GM19463 (cell line): ENCODE measurements around the gene ZNF423.

Experiments used
- ATAC-seq: cut with Tn5 transposase; IDR thresholded peaks from one replicate; pipeline ENCODE4 v1.9.1; 2021; ENCODE audit warnings: mild to moderate bottlenecking, moderate library complexity; ENCODE audit not compliant: unreplicated experiment

Gene ZNF423

DNA sequence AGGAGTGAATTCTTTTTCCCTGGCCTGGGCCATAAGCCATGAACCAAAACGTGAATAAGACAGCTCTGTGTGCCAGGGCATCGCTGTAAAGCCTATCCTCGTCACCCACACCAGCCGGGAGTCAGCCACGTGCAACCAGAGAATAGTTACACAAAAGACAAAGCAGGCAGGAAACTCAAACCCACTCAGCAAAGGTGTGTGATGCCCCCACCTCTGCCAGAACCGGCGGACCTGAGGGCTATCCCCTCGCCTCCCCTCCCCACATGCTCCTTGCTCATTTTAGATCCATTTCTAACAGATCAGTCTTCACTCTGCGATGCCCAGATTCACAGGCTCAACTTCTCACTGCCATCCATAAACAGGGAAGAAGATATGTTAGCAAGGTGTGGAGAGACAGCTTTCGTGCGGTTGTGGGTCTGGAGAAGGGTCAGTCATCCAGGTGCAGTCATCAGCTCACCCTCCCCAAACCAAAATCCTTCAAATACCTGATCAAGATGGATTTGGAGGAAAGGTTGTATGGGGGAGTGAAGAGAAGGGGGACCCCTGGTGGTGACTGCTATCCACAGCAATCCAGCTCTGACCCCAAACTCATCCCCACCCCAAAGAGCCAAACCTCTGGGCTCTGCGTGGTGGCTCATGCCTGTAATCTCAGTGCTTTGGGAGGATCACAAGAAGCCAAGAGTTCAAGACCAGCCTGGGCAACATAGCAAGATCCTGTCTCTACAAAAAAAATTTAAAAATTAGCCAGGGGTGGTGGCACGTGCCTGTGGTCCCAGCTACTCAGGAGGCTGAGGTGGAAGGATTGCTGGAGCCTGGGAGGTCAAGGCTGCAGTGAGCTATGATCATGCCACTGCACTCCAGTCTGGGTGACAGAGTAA lies 263.1 kb downstream of the ZNF423 start:
- no peak for ATAC-seq

- ATAC-seq: no peak
Observed at GRCh38 chr16:49590166-49590871, 265.6 kb downstream of the ZNF423 start.

- no peak for ATAC-seq
Observed at GRCh38 chr16:49589544-49590031, 266.3 kb downstream of the ZNF423 start.

DNA sequence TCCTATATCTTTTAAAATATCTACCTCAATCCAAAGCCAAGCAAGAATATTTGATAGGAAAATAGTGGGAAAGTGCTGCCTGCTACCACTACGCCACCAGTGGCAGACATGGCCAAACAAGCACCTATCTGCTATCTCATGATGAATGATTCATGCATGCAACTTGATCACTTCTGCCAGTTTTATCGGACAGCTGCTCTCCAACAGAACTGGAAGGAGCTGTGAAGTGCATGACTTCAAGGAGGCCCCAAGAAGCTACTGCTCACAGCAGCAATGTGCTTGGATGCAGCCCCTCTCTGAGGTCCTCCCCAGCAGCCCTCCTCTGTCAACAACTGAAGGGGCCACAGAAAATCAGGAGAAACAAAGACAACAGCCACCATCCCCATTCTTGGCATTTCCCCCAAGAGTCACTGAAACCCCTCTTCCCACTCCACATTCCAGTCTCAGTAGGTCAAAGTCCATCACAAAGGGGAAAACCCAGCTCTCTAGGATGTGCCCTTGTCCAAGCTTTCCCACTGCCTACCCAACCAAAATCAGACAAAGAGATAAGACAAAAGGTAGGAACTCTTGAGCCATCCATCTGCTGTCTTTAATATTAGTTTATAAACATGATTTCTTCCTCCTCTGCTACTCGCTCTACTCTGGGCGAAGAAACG lies 267.1 kb downstream of the ZNF423 start:
- no peak for ATAC-seq

- no peak for ATAC-seq
Observed at GRCh38 chr16:49588026-49588425, 267.9 kb downstream of the ZNF423 start.

DNA sequence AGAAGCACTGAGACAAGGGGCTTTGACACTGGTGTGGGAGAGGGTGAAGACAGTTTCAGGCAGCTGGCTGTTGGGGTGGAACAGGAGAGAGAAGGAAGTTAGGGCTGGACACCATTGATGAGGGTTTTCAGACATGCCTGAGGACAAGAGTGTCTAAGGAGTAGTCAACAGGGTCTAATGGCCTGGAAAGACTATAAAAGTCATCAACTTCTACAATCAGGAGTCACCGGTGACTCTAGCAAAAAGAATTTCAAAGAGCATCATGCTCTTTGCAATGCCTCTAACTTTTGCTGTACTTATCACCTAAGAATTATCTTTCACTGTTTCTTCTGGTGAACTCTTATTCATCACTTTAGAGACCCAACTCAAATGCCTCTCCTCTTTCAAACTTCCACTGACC lies 268.4 kb downstream of the ZNF423 start:
- no peak for ATAC-seq

DNA sequence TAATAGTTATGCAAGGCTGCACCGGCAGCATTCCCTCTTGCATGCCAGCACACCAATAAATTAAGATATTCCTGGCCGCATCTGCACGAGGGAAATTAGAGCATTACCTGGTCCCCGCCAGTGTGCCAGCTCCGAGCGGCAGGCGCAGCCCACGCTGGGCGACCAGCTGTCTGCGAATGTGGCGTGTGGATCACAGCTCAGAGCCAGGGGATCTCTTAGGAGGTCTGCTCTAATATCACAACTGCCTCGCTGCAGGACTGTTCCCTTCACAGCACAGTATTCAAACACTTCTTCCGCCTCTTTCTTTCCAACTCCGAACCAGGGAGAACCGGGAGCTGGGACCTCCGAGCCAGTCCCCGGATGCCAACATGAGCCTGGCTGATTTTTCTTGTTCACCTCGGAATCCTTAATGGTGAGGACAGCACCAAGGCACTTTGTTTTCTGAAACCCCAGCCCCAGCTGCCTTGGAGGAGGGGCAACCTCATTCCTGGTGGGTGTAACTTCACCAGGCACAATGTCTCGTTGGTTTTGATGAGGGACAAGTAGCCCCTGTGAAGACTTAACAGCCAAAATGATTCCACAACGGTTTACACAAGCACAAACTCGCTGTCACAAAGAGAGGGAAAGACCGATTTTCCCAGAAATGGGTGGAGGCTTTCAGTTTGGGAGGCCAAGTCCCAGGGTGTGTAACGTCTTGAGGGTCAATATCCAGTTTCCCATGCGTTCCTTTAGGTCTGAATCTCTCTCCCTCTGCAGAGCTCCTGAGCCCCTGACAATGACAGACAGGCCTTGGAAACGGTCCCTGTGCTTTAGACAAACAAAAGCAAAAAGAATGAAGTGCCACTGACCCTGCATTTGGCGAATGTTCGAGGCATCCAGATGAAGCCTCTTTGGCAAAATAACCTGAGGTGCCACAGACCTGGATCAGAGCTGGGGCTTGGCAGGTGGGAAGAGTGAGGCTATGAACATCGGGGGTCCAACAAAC lies 269.2 kb downstream of the ZNF423 start:
- ATAC-seq: no peak

DNA sequence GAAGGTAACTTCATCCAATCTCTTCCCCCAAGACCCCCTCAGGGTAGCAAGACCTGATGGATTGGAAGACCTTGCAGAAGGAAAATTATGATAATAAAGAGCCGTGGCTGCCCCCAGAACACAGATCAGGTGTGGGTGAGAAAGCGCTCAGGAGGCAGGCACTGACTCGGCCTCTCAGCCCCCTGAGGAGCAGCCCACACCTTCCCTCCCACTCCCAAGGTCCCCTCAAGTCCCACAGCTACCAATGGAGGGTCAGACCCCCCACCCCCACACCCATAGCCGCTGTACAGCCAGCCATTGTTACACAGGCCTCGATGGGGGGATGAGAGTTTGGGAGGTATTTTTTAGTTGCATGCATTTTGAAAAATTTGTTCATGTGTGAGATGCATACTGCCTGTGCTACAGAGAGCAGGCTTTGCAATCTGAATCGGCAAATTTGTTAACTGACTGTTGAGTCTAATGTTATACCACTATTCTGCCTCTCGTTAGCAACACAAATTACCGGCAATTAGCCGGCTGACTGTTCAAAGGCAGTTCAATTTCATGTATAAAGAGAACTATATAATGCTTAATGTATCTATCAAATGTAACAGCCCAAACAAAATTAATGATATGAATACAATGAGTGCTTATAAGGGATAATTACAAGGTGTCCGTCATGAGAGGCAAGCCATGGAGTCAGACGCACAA lies 270.6 kb downstream of the ZNF423 start:
- ATAC-seq: no peak

DNA sequence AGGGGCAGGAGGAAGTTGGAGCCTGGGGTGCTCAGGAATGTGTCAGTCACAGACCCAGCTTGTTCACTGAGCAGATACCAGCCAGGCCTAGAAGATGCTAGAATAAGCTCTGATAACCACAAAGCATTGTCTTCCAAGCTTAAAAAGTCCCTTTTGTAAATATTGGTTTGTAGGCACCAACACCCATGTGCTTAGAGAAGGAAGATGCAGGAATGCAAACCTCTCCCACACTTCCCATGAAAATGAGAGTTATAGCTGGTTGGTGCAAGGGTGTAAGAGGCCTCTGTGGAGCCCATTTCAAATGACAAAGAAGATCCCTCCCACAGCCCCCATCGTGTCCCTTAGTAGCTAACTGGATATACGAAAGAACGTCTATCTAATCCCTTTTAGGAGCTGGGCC lies 272.0 kb downstream of the ZNF423 start:
- no peak for ATAC-seq

GRCh38 chr16:49581630-49582298 lies 274.1 kb downstream of the ZNF423 start:
- ATAC-seq: no peak

DNA sequence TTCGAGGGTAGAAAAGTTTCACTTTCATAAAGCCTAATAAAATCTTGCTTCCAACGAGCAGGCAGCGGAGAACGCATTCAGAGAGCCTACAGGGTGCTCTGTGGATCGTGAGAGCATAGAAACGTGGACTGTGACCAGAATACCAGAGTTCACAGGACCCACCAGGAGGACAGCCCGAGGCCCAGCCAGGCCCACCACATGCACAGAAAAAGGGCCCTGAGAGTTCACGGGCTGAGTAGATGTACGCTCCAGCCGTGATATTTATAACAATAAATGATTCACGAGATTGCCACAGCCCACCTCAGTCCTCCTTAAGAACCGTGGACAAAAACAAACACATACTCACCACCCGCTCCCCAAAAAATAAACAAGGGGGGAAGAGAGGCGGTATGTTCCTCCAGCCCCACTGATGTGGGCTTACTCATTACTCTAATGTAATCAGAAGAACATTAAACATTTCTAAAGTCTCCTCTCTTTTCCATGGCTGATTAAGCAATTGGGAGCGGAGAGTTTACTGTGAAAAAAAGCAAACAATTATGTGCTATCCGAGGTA lies 275.1 kb downstream of the ZNF423 start:
- no peak for ATAC-seq

DNA sequence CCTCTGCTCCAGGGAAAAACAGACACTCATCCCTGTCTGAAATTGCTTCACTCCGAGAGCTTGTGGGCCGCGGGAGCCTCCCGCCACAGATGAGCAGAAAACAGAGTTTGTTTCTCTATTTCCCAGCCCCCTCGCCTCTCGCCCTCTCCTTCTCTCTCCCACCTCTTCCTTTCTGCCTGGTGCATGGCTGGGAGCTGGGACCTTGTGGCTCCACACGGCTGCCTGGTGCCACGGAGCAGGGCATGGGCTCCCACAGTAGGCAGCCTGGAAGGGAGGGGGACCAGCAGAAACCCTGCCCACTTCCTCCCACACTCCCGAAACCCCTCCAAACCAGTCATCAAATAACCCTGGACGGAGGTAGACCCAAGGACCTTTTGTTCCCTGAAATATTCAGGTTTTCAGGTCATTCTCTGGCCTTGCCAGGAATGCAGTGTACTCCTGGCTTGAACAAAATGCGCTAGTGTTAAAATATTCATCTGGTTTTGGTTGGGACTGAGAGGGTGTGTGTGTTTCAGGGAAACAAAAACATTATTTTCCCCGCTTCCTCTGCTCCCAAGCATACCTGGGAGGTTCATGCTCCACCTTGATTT lies 277.4 kb downstream of the ZNF423 start:
- ATAC-seq: no peak

- no peak for ATAC-seq
Observed at GRCh38 chr16:49578018-49578417, 277.9 kb downstream of the ZNF423 start.

GRCh38 chr16:49576941-49577340 lies 279.0 kb downstream of the ZNF423 start:
- no peak for ATAC-seq

DNA sequence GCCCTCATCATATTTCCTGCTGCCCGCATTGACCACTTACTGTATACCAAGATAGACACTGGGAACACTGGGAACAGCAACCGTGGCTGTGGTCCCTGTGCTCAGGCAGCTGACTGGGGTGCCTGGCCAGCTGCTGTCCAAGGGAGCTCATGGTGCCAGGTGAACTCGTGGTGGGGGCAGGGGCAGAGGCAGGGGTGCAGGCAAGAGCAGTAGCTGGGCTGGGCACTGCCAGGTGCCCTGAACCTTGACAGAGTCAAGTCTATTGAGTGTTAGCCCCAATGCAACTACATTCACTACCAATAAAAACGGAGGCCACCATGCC lies 279.8 kb downstream of the ZNF423 start:
- ATAC-seq: no peak

DNA sequence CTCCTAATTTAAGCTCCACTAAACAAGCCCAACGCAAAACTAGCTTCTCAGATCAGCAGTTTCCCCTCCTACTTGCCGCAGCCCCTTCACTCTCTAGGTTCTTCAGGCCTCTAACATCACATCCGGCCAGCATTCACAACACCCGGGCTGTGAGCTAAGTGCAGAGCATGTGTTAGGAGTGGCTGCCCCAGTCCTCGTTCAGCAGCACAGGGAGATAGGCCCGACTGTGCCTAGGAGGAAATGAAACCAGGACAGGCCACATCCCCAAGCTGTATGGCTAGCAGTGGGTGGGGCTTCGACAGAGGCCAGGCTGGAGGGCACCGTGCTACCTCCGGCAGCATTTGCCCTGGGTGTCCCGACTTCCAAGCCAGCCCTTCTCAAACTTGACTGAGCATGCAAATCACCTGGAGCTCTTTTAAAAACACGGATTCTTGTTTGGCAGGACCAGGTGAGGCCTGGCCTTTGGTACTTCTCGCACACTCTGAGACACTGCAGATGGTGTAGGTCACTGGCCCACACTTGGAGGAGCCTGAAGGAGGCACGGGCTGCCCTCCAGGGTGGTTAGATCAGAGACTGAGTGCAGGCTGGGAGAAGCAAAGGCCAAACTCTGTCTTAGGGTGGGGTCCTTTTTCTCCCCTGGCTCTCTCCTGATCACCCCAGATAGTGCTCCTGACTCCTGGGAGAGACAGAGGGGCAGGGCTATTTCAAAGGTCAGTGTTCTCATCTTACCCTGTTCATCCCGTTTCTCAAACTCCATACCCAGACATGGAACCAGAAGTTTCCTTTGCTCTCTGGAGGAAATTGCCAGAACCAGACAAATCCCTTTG lies 280.4 kb downstream of the ZNF423 start:
- ATAC-seq: peak; percentile 99

GRCh38 chr16:49574826-49575225 lies 281.1 kb downstream of the ZNF423 start:
- ATAC-seq: no peak

DNA sequence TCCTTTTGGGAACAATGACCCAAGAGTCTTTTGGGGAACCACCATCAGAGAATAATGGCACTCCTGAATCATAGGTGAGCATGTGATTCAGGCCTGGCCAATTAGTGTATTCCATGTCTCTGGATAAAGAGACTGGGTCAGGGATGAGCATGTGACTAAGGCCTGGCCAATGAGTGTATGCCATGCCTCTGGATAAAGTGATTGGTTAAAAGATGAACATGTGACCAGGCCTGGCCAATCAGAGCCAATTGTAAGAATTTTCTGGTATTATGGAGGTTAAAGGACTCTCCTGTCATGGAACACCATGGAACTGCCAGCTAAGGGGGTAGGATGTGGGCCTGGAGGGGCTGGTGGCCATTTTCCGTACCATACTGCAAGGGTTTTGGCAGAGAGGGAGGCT lies 288.0 kb downstream of the ZNF423 start:
- no peak for ATAC-seq
